B cell (primary cell): ENCODE measurements around the gene SH3TC1. TPM values are rescaled to one million over a fixed set of nuclear protein-coding genes. Genes with fewer than 3 reads are reported as not detected.

Experiments
- ATAC-seq: fragments of 200-7000 bp; cut with Tn5 transposase; one replicate; pipeline ENCODE4 v1.10.0; 2021; ENCODE audit warnings: low read depth, mild to moderate bottlenecking, moderate number of reproducible peaks, moderate library complexity
- CTCF ChIA-PET: fragments of 350-600 bp; sonication (Branson Sonifier 250); formaldehyde crosslinking; loops from one replicate; lab custom pipeline; 2021; ENCODE audit warnings: antibody characterized with exemption, inconsistent platforms; lab: Charles Lee
- POLR2A ChIA-PET: fragments of 350-600 bp; sonication (Branson Sonifier 250); formaldehyde crosslinking; loops from one replicate; lab custom pipeline; 2021; ENCODE audit warnings: antibody characterized with exemption; lab: Charles Lee
- DNase-seq: peaks from one replicate; pipeline ENCODE4 v3.0.0; 2013
- H2AFZ ChIP-seq: 2 replicates; pipeline ENCODE4 v1.6.1; 2012; ENCODE audit warnings: mild to moderate bottlenecking, low read depth, low read length; ENCODE audit not compliant: insufficient read depth, poor library complexity, severe bottlenecking
- H3K27ac ChIP-seq, 2 donors: 1 replicate in 1 of 2; 2 replicates in 1 of 2; pipeline ENCODE4 v1.5.1; 2012 to 2013; ENCODE audit warnings: low read length in 2 of 2, mild to moderate bottlenecking in 2 of 2, moderate library complexity in 1 of 2
- H3K27me3 ChIP-seq, 4 experiments: fragments of 200-600 bp in 1 of 4; sonication (generic) in 1 of 4; replicated peaks in 1 of 4; 1 replicate in 2 of 4; 2 replicates in 2 of 4; pipeline versions ENCODE4 v1.6.1 to v1.7.0; 2013 to 2016; ENCODE audit warnings: low read length in 3 of 4, mild to moderate bottlenecking in 2 of 4, mixed read lengths in 1 of 4, moderate library complexity in 1 of 4; ENCODE audit not compliant: insufficient read depth in 4 of 4, control insufficient read depth in 3 of 4; ENCODE audit errors: control extremely low read depth in 1 of 4
- H3K36me3 ChIP-seq, 2 experiments: replicated peaks in 1 of 2; 1 replicate in 1 of 2; 2 replicates in 1 of 2; pipeline versions ENCODE4 v1.6.1 to v1.7.1; 2013; ENCODE audit warnings: low read length in 1 of 2; ENCODE audit not compliant: insufficient read depth in 2 of 2, control insufficient read depth in 1 of 2; ENCODE audit errors: control extremely low read depth in 1 of 2, extremely low read depth in 1 of 2
- H3K4me1 ChIP-seq, 2 donors: fragments of 200-600 bp in 1 of 2; sonication (generic) in 1 of 2; 1 replicate in 1 of 2; 2 replicates in 1 of 2; pipeline versions ENCODE4 v1.5.1 to v1.6.1; 2013 to 2017; ENCODE audit warnings: low read length in 2 of 2; ENCODE audit not compliant: control insufficient read depth in 2 of 2, insufficient read depth in 2 of 2
- H3K4me2 ChIP-seq: replicated peaks from 2 replicates; pipeline ENCODE3; 2012; ENCODE audit warnings: mild to moderate bottlenecking, low read depth, low read length; ENCODE audit not compliant: poor library complexity, severe bottlenecking
- H3K4me3 ChIP-seq, 5 experiments: fragments of 200-600 bp in 1 of 5; sonication (generic) in 1 of 5; 1 replicate in 3 of 5; 2 replicates in 2 of 5; pipeline versions ENCODE4 v1.5.1 to v1.7.0; 2011 to 2016; ENCODE audit warnings: low read length in 4 of 5, mild to moderate bottlenecking in 4 of 5, low read depth in 2 of 5, control low read depth in 1 of 5, moderate library complexity in 1 of 5; ENCODE audit not compliant: insufficient read depth in 1 of 5; ENCODE audit errors: control extremely low read depth in 1 of 5, extremely low read depth in 1 of 5
- H3K79me2 ChIP-seq: fragments of 200-600 bp; sonication (generic); one replicate; pipeline ENCODE4 v1.6.0; 2016; ENCODE audit warnings: low read length; ENCODE audit not compliant: control insufficient read depth, insufficient read depth
- H3K9ac ChIP-seq: fragments of 200-600 bp; sonication (generic); 2 replicates; pipeline ENCODE4 v1.6.1; 2017; ENCODE audit warnings: mild to moderate bottlenecking, low read length, moderate library complexity
- H3K9me3 ChIP-seq, 3 donors: one replicate each; pipeline versions ENCODE4 v1.6.1 to v1.7.1; 2013; ENCODE audit warnings: low read length in 2 of 3; ENCODE audit not compliant: control insufficient read depth in 2 of 3, insufficient read depth in 1 of 3; ENCODE audit errors: control extremely low read depth in 1 of 3
- H4K20me1 ChIP-seq: 2 replicates; pipeline ENCODE4 v1.6.0; 2012; ENCODE audit warnings: mild to moderate bottlenecking, low read length; ENCODE audit not compliant: insufficient read depth, control insufficient read depth, poor library complexity, severe bottlenecking
- H3K27ac Mint-ChIP-seq: one replicate; pipeline ENCODE4 v1.8.0; 2021; ENCODE audit warnings: mixed read lengths
- H3K27me3 Mint-ChIP-seq: one replicate; pipeline ENCODE4 v1.8.0; 2021; ENCODE audit warnings: mixed read lengths
- H3K4me1 Mint-ChIP-seq: one replicate; pipeline ENCODE4 v1.8.0; 2021; ENCODE audit warnings: mixed read lengths
- H3K4me3 Mint-ChIP-seq: one replicate; pipeline ENCODE4 v1.8.0; 2021; ENCODE audit warnings: mixed read lengths
- H3K9me3 Mint-ChIP-seq: one replicate; pipeline ENCODE4 v1.8.0; 2022; ENCODE audit warnings: mixed read lengths; ENCODE audit not compliant: insufficient read depth
- CTCF ChIP-seq: fragments of 200-600 bp; IDR thresholded peaks from one replicate; pipeline ENCODE4 v1.8.0; 2022; ENCODE audit warnings: antibody characterized with exemption, mild to moderate bottlenecking
- EZH2 ChIP-seq: IDR thresholded peaks from 2 replicates; pipeline ENCODE4 v1.6.1; 2012; ENCODE audit warnings: borderline replicate concordance, low read depth, mild to moderate bottlenecking, moderate library complexity, low read length; ENCODE audit not compliant: insufficient read depth, poor library complexity, severe bottlenecking
- WGBS: methylation state at CpG from one replicate; pipeline ENCODE4 v1.1.5; 2013; ENCODE audit warnings: missing lambda C conversion rate; ENCODE audit not compliant: insufficient coverage; 5-methylcytosine and 5-hydroxymethylcytosine counted together
- intact Hi-C: fragments of 100-400 bp; cut with micrococcal nuclease; formaldehyde crosslinking; loops from one replicate; pipeline ENCODE4 v1.10.0; 2022
- polyA plus RNA-seq: library from polyadenylated mRNA; depleted of rRNA; stranded (reverse); fragments of >200 nt; gene quantifications from 2 replicates; pipeline ENCODE4 v1.2.3, GENCODE V29; 2012
- total RNA-seq, 2 donors: library from RNA; stranded (reverse); fragments of 120-200 nt in 1 of 2; gene quantifications; 1 replicate in 1 of 2; 2 replicates in 1 of 2; pipeline versions ENCODE4 v1.2.3 to v1.2.4, GENCODE V29; 2013 to 2022

SH3TC1 gene
- total and polyA plus RNA-seq, 2 donors (not counting 1 experiment from before 2014, with no cell fraction given): 63.8 to 388 TPM

- Histone ChIP-seq H4K20me1 (no peaks in the 10 kb centered on the region), H3K79me2 (no peaks in the 10 kb centered on the region)
- 81% methylated on average over 6 of the region's 6 CpGs for WGBS
Observed at GRCh38 chr4:8177552-8177951, 21.5 kb upstream of the SH3TC1 start.

More at GRCh38 chr4:8177552-8177951, 21.5 kb upstream of the SH3TC1 start:
- no peak overlapping the region for H3K9ac ChIP-seq
- H3K27me3 ChIP-seq: no peaks in the 10 kb centered on the region
- no peak for TF ChIP-seq CTCF
- TF ChIP-seq EZH2: no peak
- ChIA-PET POLR2A (interaction anchor here (0.8 to 2.0 kb wide), 7 partner anchors 13 to 55 kb away, joined by 3 to 10 read pairs (median 5); partner anchors contain the start of gene SH3TC1), CTCF (interaction anchor here (0.7 to 5.7 kb wide), 33 partner anchors 10 to 375 kb away, joined by 3 to 127 read pairs (median 7); partner anchors contain the start of genes ABLIM2 and SH3TC1)
- H3K4me3 ChIP-seq: no peak overlapping the region
- Mint-ChIP-seq H3K27ac (no peak overlapping the region), H3K4me3 (no peak overlapping the region), H3K4me1 (peaks cover 6% of the 10 kb centered on the region), H3K9me3 (no peaks in the 10 kb centered on the region), H3K27me3 (no peaks in the 10 kb centered on the region)
- H3K9me3 ChIP-seq: peaks cover 0 to 9% (median 0%) of the 10 kb centered on the region in 3 donors
- no peak overlapping the region for H2AFZ ChIP-seq
- intact Hi-C loops: loop anchor here (1.0 kb wide), 2 partner anchors 15 to 65 kb away; no protein-coding TSS in a partner anchor
- no peak overlapping the region for H3K4me2 ChIP-seq
- H3K27ac ChIP-seq: no peak overlapping the region
- H3K4me1 ChIP-seq: peaks cover 7 to 15% of the 10 kb centered on the region in 2 donors
- ATAC-seq: no peak
- H3K36me3 ChIP-seq: no peaks in the 10 kb centered on the region
- DNase-seq: no peak
